SKM-1 (cell line): Measurements from ENCODE around the gene SEMA4F.
"Not testable (repeated sequence)": the region's sequence is repeated elsewhere in the genome, so short reads cannot be mapped to it uniquely, and the experiment has no call there.

Source experiments
- DNase-seq: peaks from one replicate; lab custom pipeline; 2025; ENCODE audit not compliant: unreplicated experiment; lab: John Stamatoyannopoulos, UW

SEMA4F gene

GRCh38 chr2:74653985-74654882 is at the start of gene SEMA4F:
Gene SEMA4F, plus strand, starts transcription at chr2:74654247. Its CDS starts 130 bp downstream, at chr2:74654377.
- peak; percentile 94 for DNase-seq

DNA sequence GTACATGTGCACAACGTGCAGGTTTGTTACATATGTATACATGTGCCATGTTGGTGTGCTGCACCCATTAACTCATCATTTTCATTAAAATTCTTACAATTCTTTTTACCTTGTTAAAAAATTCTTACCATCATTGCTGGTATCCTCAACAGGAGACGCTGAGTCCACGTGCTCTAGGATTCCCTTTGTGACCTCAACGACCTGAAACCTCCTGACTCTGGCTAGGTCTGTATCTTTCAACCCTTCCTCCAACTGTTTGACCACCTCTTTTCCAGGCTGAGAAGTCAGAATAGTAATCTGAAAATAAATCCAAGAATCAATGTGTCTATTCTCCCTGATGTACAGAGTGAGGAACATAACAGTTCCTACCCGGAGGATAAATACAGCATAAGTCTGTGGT is 47.1 kb upstream of the SEMA4F start:
- no peak for DNase-seq

DNA sequence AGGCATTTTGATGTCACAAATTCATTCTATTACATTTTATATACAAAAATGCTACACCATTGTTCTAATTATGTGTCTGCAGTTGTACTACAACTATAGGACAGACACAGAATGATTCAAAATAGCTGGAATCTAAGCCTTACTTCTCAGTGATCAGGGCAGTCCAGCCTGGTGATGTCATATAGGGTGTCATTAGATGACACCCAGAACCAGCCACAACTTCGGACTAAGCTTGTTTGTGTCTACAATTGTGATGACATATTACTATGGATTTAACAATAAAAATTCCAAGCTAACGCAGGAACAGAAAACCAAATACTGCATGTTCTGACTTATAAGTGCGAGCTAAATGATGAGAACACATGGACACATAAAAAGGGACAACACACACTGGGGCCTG is 36.9 kb upstream of the SEMA4F start:
- DNase-seq, result no peak

DNA sequence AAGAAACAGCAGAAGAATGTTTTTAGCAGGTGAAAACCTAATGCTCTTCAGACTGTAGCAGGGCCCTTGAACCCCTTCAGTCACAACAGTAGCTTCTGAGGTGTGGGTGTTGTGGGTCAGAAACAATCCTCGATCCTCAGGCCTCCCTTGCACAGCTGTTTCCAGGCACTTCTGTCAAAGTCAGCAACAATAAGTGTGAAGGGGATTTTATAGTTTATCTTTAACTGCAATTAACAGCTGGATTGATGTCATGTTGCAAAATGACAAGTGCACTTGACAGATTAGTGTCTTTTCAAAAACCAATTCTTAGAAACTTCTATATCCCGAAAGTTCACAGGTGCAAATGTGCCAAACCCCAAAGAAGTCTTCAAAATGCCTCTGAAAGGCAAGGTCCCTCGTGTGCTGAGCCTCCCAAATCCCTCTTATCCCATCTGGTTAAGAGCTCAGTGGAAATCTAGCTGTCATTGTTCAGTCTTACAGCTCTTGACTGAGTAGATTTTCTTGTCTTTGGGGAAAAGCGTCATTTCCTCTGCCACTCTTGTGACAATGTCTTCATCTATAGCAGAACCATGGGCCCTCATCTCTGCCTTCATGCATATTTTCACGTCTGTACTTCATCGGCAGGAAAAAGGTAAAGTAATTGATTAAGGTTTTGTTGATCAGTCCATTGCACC is 35.5 kb upstream of the SEMA4F start:
- DNase-seq, result no peak

DNA sequence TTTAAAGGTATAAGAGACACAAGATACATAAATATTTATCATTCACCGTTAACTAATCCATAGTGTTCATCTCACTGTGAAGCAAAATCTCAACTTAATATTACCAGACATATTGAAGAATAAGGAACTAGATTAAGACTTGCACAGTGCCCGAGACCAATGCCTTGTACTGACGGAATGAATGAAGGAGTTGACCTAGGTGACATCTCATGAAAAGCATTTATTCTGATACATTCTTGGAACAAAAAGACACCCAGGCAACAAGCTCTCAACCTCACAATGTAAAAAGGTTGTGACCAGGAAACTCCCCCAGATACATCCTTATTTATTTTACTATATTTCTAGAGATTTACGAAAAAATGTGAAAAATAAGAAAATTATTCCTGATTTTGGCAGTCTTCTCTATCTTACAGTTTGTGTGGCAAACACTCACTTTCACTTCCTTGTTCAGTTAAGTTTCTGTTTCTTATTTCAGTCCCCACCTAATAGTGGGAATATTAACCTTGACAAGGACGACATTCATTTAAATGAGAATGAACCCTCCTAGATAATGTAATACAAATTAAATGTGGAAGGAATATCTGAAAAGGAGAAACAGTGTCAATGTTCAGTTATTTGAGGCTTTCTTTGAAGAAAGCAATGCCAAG is 34.3 kb upstream of the SEMA4F start:
- DNase-seq, result no peak

DNA sequence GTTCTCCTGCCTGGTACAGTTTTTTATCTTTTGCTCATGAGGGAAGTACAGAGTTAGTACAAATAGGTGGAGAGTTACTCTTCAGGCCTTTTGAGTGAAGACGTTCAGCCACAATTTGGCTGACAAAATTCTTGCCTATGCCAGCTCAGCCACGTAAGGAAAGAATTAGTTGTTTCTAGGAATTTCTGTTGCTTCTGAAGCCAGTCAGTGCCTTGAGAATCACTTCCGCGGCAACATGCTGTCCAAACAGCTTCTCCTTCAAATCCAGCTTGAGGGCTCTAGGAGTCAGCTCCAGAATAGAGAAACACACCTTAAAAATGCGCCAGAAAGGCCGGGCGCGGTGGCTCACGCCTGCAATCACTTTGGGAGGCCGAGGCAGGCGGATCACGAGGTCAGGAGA is 33.4 kb upstream of the SEMA4F start:
- no peak for DNase-seq

GRCh38 chr2:74625658-74626425 is 28.2 kb upstream of the SEMA4F start:
- DNase-seq, result no peak

GRCh38 chr2:74628538-74629105 is 25.4 kb upstream of the SEMA4F start:
- no peak for DNase-seq

DNA sequence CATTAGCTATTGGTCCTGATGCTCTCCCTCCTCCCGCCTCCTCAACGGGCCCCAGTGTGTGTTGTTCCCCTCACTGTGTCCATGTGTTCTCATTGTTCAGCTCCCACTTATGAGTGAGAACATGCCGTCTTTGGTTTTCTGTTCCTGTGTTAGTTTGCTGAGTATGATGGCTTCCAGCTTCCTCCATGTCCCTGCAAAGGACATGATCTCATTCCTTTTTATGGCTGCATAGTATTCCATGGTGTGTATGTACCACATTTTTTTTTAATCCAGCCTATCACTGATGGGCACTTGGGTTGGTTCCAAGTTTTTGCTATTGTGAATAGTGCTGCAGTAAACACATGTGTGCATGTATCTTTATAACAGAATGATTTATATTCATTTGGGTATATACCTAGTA is 23.6 kb upstream of the SEMA4F start:
- not testable (repeated sequence) for DNase-seq

DNA sequence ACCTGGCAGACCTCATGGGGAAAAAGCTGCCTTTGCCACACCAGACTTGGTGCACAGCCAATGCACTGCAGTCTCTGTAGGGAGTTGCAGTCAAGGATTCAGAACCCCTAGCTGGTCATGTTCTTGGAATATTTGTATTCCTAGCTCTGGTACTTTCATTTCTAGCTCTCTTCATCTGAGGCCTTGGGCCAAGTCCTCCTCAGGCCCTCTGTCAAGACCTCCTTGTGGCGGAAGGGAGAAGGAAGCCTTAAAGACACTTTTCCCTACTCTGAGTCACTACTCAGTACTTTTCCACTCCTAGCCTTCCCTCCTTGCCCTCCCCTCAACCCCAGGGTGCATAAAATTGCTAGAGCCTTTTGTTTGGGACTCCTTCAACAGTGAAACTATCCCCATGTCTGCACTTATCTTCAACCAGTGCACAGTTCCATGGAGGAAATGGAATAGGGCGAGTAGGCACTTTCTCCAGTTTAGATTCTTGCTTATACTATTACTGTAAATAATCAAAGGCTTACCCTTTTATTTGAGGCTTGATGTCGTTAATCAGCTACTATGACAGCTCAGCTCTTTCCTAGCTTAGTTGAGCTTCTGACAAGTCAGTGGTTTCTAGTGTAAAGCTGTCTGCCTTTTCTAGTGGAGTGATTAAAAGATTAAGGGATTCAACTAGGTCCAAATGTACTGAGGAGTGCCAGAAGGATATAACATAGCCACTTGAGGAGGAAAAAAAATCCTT is 21.7 kb upstream of the SEMA4F start:
- no peak for DNase-seq

DNA sequence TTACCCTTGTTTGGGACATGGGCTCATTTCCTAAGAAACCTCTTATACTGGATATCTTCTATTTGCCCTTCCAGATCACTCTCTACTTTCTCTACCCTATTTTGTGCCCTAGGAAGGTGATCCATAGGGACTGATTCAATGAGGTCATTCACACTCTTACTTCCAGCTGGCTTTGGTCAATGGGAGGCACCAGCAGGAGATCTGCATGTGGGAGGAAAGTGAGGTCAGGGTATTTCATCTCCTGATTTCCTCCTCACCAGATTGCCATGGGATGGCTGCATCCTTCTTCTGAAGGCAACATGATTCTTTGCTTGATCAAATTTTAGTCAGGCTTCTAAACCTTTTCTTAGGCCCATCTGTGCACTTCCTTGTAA is 21.1 kb upstream of the SEMA4F start:
- DNase-seq, result no peak

DNA sequence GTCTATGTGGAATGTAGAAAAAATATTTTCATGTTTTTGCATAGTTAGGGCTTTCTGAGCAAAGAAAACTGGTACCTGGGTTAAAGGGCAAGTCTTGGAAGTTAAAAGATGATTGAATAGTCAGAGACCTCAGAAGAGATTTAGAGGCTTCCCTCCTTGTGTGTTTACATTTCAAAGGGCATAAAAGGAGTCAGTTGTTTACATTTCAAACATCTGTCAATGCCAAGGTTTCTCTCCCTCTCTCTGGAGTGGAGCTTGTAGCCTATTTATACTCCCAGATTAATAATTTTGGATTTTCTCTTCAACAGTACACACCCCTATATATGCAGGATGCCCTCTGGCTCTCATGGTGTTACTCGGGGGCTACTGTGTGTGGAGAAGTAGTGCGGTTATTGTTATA is 14.5 kb upstream of the SEMA4F start:
- no peak for DNase-seq

- no peak for DNase-seq
Measured at GRCh38 chr2:74645344-74645743, 8.7 kb upstream of the SEMA4F start.

DNA sequence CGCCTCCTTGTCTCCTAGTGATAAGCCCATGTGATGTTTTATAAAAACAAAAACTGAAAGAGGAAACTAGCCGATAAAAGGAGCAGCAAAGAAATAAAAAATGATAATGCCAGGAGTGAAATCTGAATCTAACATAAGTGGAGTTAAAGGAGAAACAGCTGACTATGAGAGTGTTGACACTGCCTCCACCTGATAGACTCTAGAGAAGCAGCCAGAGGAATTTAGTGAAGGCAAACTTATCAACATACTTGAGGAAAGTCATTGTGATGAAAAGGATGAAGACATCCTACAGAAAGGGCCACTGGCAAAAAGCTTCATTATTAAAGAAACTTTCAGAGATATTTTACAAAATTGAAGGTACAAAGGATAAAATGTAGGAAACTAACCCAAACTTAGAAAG is 7.8 kb upstream of the SEMA4F start:
- DNase-seq, result no peak

DNA sequence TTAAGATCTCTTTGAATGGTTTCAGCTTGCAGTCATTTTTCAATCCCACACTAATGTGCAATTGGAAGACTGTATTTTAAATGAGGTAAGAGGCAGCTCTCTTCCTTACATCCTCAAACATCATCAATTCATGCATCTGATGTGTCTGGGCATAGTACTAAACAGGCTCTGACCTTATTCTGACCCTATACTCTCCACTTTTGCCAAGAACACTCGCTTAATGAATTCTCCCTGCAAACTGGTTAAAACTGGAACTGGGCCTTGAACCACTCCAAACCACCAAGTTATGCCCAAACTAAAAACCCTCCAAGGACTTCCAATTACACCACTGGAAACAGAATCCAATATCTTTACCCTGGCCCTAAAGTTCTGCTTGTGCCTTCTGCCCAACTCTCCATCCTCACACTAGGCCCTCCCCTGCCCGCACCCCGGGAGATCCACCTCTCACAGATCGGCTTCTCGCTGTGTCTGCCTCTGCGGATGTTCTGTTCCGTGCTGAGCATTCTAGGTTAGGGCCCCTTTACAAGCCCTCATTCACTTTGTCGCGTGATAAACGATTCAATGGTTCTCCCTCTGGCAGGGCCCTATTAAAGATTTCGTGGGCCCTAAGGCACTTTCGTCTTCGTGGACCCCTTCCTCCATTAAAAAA is 7.1 kb upstream of the SEMA4F start:
- DNase-seq, result no peak

- no peak for DNase-seq
Measured at GRCh38 chr2:74648009-74648443, 6.0 kb upstream of the SEMA4F start, which contains the start of gene M1AP. Gene M1AP, minus strand, starts transcription at chr2:74648330. Its CDS starts 8,055 bp downstream, at chr2:74640275.

GRCh38 chr2:74653589-74653984 is 460 bp upstream of the SEMA4F start:
- no peak for DNase-seq

DNA sequence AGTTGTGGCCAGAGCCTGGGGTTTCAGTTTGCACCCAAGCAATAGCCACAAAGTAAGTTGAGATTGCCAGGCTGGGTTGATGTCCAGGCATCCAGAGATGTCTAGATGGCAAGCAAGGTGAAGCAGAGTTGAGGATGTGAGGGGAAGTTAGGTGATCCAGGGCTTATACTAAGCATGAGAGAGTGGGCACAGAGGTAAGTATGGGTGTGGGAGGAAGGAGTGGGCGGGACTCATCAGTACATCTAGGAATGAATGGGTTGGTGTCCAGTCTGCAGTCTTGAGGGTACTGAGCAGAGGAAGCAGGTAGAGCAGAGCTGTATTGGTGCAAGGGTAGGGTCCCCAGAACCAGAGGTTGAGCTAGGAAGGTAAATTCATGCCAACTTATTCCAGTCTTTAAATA is 1.5 kb downstream of the SEMA4F start:
- DNase-seq, result no peak

DNA sequence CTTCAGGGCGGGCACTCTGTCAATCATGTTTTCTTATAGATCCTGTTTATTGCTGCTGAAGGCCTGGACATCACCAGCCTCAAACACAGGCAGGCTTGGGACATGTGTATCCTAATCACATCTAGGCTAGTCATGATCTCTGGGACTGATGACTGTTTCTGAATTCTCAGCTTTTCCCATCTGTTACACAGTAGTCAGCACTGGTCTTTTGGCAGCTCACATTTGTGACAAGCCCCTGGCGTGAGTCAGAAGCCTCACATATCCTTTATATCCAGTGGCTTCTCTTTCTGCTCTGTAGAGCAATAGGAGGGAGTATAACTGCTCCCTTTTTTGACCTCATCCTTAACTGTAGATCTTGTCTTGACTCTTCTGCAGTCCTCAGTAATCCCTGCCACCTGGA is 4.5 kb downstream of the SEMA4F start:
- no peak for DNase-seq

GRCh38 chr2:74659462-74659861 is 5.4 kb downstream of the SEMA4F start:
- no peak for DNase-seq
